HCT116 (cell line): ENCODE measurements around the gene EHD4.

Source experiments
- CTCF ChIP-seq, 3 experiments: fragments of 200-600 bp in 1 of 3; sonication (generic) in 1 of 3; IDR thresholded peaks in 2 of 3; conservative IDR thresholded peaks in 1 of 3; 2 replicates each; pipeline ENCODE4 v1.5.1; 2012 to 2017; ENCODE audit warnings: low read depth in 2 of 3, low read length in 2 of 3, antibody characterized with exemption in 1 of 3, borderline replicate concordance in 1 of 3, control low read depth in 1 of 3, mild to moderate bottlenecking in 1 of 3, mixed read lengths in 1 of 3, mixed run types in 1 of 3, moderate library complexity in 1 of 3; ENCODE audit not compliant: insufficient read depth in 1 of 3
- FOSL1 ChIP-seq: IDR thresholded peaks from 2 replicates; pipeline ENCODE4 v1.6.1; 2012; ENCODE audit warnings: low read depth
- JUND ChIP-seq: IDR thresholded peaks from 2 replicates; pipeline ENCODE4 v1.6.1; 2012
- SIN3A ChIP-seq: IDR thresholded peaks from 2 replicates; pipeline ENCODE4 v1.6.1; 2012; ENCODE audit warnings: low read depth
- TCF7L2 ChIP-seq: IDR thresholded peaks from 2 replicates; pipeline ENCODE4 v1.7.0; 2011; ENCODE audit warnings: borderline replicate concordance, inconsistent platforms; ENCODE audit not compliant: insufficient read depth, insufficient read length; ENCODE audit errors: extremely low read depth

GRCh38 chr15:42009474-42009873, 37.1 kb upstream of the EHD4 start:
- TF ChIP-seq SIN3A (no peak), FOSL1 (no peak), TCF7L2 (no peak), CTCF (IDR thresholded peaks at IDR 0.05 in 2 of 3, conservative IDR thresholded peaks at IDR 0.05 in 1 of 3; ENCODE audit: borderline replicate concordance in 1 of 3, insufficient read depth in 1 of 3, low read depth in 2 of 3, low read length in 2 of 3) (no peak), JUND (no peak)
